Measurements from ENCODE around the gene C17orf100.

C17orf100 gene

DNA sequence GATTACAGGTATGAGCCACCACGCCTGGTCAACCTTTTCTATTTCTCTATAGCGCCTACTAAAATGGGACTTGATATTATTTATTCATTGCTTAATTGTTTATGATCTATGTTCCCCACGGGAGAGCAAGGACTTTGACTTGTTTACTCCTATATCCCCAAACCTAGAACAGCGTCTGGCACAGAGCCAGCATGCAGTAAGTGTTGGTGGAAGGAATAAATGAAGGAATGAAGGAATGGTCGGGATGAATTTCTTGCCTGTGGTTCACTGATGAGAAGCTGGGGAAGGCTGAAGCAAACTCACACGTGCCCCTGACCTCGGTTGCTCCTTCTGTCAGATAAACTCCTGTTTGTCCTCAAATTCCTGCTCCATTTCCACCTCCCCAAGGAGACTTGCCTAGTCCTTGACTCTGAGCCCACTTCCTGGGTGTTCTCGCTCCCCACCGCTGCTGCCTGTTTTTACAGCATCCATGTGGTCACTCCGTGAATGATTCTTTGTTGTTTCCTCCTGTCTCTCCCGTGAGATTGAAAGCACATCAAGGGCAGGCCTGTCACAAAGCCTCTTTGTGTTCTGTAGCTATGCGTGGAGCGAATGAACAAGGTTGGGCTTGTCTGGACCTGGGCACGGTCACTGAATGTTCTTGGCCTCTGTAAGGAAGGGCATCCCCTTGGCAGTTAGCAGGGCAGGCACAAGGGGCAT, 17.3 kb downstream of the C17orf100 start:
- Histone ChIP-seq H3K9me3 (ENCODE audit: insufficient read depth, low read depth, low read length) (no peaks in the 10 kb centered on the region), H4K20me1 (ENCODE audit: insufficient read depth, low read length, poor library complexity, severe bottlenecking) (no peaks in the 10 kb centered on the region), H3K9me2 (replicated peaks; ENCODE audit: low read depth, low read length) (no peaks in the 10 kb centered on the region), H3K4me3 (ENCODE audit: low read length, poor library complexity, severe bottlenecking) (no peak overlapping the region), H3K36me3 (ENCODE audit: insufficient read depth, low read length) (no peaks in the 10 kb centered on the region), H3K4me1 (ENCODE audit: insufficient read depth, low read length, poor library complexity, severe bottlenecking) (peaks cover 5% of the 10 kb centered on the region), H3K9ac (ENCODE audit: low read depth, low read length, poor library complexity, severe bottlenecking) (no peak overlapping the region), H2AFZ (ENCODE audit: low read length) (no peak overlapping the region), H3K4me2 (ENCODE audit: low read depth, low read length, poor library complexity, severe bottlenecking) (no peak overlapping the region), H3K79me2 (ENCODE audit: insufficient read depth, low read length) (no peaks in the 10 kb centered on the region), H3K27me3 (ENCODE audit: insufficient read depth, low read length, poor library complexity, severe bottlenecking) (no peaks in the 10 kb centered on the region), H3F3A (ENCODE audit: low read depth) (no peaks in the 10 kb centered on the region)
- TF ChIP-seq EZH2phosphoT487 (IDR thresholded peaks at IDR 0.05; ENCODE audit: borderline replicate concordance) = no peak
- TF ChIP-seq, protein P1, sequence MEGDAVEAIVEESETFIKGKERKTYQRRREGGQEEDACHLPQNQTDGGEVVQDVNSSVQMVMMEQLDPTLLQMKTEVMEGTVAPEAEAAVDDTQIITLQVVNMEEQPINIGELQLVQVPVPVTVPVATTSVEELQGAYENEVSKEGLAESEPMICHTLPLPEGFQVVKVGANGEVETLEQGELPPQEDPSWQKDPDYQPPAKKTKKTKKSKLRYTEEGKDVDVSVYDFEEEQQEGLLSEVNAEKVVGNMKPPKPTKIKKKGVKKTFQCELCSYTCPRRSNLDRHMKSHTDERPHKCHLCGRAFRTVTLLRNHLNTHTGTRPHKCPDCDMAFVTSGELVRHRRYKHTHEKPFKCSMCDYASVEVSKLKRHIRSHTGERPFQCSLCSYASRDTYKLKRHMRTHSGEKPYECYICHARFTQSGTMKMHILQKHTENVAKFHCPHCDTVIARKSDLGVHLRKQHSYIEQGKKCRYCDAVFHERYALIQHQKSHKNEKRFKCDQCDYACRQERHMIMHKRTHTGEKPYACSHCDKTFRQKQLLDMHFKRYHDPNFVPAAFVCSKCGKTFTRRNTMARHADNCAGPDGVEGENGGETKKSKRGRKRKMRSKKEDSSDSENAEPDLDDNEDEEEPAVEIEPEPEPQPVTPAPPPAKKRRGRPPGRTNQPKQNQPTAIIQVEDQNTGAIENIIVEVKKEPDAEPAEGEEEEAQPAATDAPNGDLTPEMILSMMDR (conservative IDR thresholded peaks at IDR 0.05; ENCODE audit: low read length) = no peak

DNA sequence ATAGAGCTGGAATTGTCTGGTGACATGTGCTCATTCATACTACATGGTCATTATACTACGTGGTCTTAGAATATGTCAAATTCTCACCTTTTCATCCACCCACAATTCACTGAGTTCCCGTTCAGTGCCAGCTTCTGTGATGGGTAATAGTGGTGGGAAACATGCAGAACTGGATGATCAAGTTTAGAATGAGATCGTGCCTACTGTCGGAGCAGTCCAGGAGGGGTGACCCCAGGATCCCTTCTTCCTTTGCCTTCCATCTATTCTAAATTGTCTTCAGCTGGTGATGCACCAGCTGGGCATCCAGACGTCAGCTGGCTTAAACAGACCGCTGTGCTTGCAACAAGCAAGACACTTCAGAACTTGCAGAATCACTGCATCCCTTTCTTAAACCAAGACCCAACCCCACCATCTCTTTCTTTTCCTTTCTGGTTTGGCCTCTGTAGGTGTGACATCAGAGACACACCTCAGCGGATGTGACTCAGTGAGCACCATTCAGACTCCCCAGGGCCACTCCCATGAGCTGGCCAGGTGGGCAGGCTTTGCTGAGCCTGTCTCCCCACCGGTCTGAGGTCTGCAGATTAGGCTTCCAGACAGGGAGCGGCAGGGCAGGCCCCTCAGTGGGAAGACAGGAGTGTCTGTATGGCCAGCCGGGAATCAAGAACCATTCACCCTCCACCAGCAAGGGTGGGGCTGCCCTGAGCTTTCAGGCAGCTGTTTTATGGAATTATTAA, 18.1 kb downstream of the C17orf100 start:
- no peak for TF ChIP-seq EZH2phosphoT487 (IDR thresholded peaks at IDR 0.05; ENCODE audit: borderline replicate concordance)
- TF ChIP-seq, protein P1 (conservative IDR thresholded peaks at IDR 0.05; ENCODE audit: low read length) = no peak
- no peak overlapping the region for H3K4me2 ChIP-seq (ENCODE audit: low read depth, low read length, poor library complexity, severe bottlenecking)
- no peak overlapping the region for H2AFZ ChIP-seq (ENCODE audit: low read length)
- no peaks in the 10 kb centered on the region for H3K36me3 ChIP-seq (ENCODE audit: insufficient read depth, low read length)
- H3K4me1 ChIP-seq (ENCODE audit: insufficient read depth, low read length, poor library complexity, severe bottlenecking) = peaks cover 5% of the 10 kb centered on the region
- no peaks in the 10 kb centered on the region for H3K79me2 ChIP-seq (ENCODE audit: insufficient read depth, low read length)
- H3K4me3 ChIP-seq (ENCODE audit: low read length, poor library complexity, severe bottlenecking) = no peak overlapping the region
- no peaks in the 10 kb centered on the region for H3K27me3 ChIP-seq (ENCODE audit: insufficient read depth, low read length, poor library complexity, severe bottlenecking)
- no peak overlapping the region for H3K9ac ChIP-seq (ENCODE audit: low read depth, low read length, poor library complexity, severe bottlenecking)
- no peaks in the 10 kb centered on the region for H3K9me3 ChIP-seq (ENCODE audit: insufficient read depth, low read depth, low read length)
- H3K9me2 ChIP-seq (replicated peaks; ENCODE audit: low read depth, low read length) = no peaks in the 10 kb centered on the region
- no peaks in the 10 kb centered on the region for H3F3A ChIP-seq (ENCODE audit: low read depth)
- no peaks in the 10 kb centered on the region for H4K20me1 ChIP-seq (ENCODE audit: insufficient read depth, low read length, poor library complexity, severe bottlenecking)

DNA sequence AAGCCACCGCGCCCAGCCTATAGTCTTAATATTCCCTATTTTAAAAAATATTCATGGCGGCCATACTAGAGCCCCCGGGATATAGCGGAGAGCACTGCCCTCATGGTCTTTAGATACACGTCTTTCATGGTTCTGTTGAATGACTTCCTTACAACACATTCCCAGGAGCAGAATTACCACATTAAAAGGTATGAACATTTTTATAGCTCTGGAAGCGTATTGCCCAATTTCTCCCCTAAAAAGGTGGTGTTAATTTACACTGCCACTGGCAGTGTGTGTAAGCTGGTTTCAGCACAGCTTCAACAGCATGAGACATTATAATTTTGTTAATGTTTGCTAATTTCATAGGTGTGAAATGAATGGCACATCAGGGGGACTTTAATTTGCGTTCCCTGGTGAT, 19.0 kb downstream of the C17orf100 start:
- H4K20me1 ChIP-seq (ENCODE audit: insufficient read depth, low read length, poor library complexity, severe bottlenecking) = no peaks in the 10 kb centered on the region
- H2AFZ ChIP-seq (ENCODE audit: low read length) = no peak overlapping the region
- TF ChIP-seq, protein P1 (conservative IDR thresholded peaks at IDR 0.05; ENCODE audit: low read length) = no peak
- no peak for TF ChIP-seq EZH2phosphoT487 (IDR thresholded peaks at IDR 0.05; ENCODE audit: borderline replicate concordance)
- no peaks in the 10 kb centered on the region for H3K79me2 ChIP-seq (ENCODE audit: insufficient read depth, low read length)
- H3K4me3 ChIP-seq (ENCODE audit: low read length, poor library complexity, severe bottlenecking) = no peak overlapping the region
- no peaks in the 10 kb centered on the region for H3K9me3 ChIP-seq (ENCODE audit: insufficient read depth, low read depth, low read length)
- H3F3A ChIP-seq (ENCODE audit: low read depth) = no peaks in the 10 kb centered on the region
- H3K36me3 ChIP-seq (ENCODE audit: insufficient read depth, low read length) = no peaks in the 10 kb centered on the region
- H3K4me2 ChIP-seq (ENCODE audit: low read depth, low read length, poor library complexity, severe bottlenecking) = no peak overlapping the region
- peaks cover 5% of the 10 kb centered on the region for H3K27me3 ChIP-seq (ENCODE audit: insufficient read depth, low read length, poor library complexity, severe bottlenecking)
- H3K9me2 ChIP-seq (replicated peaks; ENCODE audit: low read depth, low read length) = no peaks in the 10 kb centered on the region
- no peak overlapping the region for H3K9ac ChIP-seq (ENCODE audit: low read depth, low read length, poor library complexity, severe bottlenecking)
- peaks cover 5% of the 10 kb centered on the region for H3K4me1 ChIP-seq (ENCODE audit: insufficient read depth, low read length, poor library complexity, severe bottlenecking)
